ENCODE data around the gene CSTF3.
"Not testable (repeated sequence)": the region's sequence is repeated elsewhere in the genome, so short reads cannot be mapped to it uniquely, and the experiment has no call there.

The CSTF3 gene

DNA sequence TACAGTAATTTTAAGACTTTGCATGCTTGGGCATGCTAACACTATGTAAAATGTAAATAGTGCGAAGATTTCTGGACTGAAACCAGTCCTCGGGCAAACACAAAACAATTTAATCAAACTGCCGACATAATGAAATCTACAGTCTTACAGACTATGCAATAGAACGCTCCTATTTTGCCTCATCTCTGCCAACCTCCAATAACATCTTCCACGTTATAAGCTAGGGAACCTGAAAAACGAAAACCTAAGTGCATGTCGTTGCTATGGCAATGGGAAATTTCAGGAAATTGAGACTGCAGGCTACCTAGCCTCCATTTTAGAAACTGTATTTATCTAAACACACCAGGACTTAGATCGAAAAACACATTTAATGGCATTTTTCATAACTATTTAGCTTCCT is 1.1 kb downstream of the CSTF3 start:
- no peak for DNase-seq

DNA sequence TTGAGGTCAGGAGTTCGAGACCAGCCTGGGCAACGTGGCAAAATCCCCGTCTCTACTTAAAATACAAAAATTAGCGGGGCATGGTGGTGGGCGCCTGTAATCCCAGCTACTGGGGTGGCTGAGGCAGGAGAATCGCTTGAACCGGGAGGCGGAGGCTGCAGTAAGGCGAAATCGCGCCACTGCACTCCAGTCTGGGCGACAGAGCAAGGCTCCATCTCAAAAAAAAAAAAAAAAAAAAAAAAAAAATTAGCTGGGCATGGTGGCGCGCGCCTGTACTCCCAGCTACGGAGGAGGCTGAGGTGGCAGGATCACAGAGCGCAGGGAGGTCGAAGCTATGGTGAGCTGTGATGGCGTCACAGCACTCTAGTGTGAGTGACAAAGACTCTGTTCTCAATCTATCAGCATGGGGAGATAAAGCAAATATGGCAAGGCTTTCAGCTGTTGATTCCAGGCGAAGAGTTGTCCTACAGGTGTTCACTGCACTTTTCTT is 1.9 kb downstream of the CSTF3 start:
- not testable (repeated sequence) for DNase-seq

DNA sequence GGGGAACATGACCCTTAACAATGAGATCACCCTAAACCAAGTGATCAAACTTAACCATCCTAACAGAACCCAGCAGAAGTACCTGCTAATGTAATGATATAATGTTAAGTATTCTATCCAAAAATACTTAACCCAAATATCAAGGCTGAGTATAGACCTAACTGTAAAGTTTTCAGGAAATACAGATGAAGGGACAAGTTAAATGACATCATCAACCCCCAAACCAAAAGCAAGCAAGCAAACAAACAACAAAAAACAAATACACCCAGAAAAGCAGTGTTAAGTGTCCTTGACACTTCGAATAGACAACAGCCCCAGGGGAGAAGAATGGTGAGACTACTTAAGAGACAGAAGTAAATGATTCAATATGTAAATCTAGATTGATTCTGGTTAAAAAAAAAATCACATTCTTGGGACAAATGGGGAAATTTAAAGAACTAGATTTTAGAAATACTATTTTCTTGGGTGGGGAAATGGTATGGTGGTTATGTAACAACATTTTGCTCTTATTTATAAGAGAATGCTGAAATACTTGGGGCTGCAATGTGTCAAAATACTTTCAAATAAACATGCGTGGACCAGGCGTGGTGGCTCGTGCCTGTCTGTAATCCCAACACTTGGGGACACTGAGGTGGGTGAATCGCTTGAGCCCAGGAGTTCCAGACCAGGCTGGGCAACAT is 2.5 kb downstream of the CSTF3 start:
- DNase-seq = no peak

DNA sequence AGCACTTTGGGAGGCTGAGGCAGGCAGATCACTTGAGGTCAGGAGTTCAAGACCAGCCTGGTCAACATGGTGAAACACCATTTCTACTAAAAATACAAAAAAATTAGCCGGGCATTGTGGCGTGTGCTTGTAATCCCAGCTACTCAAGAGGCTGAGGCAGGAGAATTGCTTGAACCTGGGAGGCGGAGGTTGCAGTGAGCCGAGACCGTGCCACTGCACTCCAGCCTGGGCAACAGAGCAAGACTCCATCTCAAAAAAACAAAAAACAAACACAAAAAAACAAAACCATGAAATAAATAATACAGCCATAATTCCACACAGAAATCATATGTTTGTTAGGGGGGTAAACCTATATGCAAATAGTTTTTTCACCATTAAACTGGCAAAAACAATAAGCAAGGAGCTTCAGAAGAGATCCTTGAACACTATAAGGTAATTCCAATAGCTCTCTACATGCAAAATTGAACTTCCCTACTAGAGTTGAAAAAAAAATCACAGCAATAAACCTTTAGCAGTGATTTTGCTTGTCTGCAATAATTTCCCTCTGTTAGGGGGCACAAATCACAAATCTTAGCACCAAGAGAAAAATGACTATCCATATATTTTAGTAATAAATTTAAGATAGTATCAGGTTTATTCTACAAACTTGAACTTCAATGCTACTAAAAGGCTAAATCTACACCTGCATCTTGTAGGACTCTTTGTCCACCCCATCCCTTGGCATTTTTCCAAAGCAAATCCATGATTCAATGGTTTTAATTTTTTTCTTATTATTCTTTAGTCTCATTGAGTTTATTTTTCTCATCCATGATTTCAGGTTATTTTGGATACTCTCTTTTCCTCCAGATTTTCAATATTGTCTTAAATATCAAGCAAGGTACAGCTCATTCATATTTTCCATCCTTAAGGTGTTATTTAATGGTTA is 3.9 kb downstream of the CSTF3 start:
- no peak for DNase-seq

DNA sequence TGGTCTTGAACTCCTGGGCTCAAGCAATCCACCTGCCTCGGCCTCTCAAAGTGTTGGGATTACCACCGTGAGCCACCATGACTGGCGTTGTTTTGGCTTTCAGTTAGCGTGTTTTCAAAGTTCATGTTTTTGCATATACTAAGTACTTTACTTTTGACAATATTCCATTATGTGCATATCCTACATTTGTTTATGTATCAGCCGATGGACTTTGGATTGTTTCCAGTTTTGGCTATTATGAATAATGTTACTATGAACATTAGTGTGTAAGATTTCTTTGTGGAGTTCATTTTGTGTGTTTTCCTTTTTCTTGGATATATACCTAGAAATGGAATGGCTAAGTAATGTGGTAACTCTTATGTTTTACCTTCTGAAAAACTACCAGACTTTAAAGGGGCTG is 9.9 kb downstream of the CSTF3 start:
- no peak for DNase-seq

DNA sequence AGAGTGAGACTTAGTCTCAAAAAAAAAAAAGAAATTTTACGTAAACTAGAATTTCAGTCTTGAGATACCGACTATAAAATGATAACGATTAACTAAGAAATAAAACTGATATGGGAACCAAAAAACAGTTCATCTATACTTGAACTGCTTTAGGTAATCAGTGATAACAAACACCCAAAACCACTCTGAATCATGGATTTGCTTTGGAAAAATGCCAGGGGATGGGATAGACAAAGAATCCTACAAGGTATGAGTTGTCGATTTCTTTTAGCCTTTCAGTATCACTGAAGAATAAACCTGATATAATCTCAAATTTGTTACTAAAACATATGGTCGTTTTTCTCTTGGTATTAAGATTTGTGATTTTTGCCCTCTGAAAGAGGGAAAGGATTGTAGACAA is 13.7 kb downstream of the CSTF3 start:
- no peak for DNase-seq

DNA sequence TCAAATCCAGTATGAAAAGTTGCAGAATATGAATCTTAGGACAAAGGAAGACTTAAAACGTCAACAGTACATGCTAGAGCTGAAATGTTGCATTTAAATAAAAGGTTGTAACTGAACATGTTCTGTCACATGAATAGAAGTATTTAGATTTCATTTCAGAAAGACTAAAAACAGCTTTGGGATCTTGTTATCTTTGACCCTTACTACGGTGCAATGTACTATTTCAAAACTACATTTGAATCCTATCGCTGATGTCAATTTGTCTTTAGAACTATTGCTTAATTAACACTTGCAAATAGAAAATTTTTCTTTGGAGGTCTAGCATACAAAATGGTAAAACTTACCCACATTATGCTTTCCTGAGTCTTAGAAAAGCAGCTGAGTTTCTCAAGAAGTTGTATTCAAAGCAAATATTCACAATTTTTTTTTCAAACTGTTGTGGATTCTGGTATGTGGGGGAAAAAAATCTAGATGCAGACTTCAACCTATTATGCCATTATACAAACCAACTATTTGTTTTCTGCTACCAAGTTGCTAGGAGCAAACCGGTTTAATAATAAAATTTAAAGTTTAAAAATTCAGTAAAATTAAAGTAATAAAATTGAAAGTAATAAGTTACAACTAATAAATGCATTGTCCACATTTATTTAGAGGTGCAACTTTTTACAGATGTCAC is 25.4 kb downstream of the CSTF3 start:
- no peak for DNase-seq

DNA sequence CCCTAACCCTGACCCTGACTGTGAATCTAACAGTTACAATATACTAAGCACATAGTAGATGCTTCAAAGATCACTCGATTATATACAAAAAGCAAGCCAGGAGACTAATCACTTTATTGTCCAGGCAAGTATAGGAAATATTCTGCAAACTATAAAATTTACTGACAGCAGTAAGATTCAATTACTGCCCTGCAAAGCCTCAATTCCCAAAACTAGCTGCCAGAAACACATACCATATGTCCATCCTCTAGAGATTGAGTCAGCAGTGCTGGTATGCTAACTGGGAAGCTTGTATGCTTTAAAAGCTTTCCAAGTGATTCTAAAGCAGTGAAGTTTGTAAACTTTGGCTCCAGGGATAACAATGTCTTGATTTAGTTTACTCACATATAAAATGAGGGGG is 26.1 kb downstream of the CSTF3 start:
- DNase-seq = no peak

DNA sequence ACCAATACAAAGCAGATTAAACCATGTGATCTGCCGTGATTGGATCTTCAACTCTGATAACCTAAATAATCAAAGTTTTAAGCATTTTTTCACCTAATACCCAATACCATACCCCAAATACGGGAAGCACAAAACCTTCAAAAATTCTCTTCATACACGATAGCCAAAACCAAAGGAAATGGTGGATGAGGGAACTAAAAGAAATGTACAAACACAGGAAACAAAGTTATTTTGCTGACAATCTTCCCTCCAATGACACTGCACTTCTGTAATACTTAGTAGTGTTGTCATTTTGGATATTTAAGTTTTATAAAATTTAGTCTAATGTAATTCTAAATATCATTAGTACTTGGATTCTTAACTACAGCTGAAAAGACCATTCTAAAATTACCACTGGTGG is 27.0 kb downstream of the CSTF3 start:
- no peak for DNase-seq

DNA sequence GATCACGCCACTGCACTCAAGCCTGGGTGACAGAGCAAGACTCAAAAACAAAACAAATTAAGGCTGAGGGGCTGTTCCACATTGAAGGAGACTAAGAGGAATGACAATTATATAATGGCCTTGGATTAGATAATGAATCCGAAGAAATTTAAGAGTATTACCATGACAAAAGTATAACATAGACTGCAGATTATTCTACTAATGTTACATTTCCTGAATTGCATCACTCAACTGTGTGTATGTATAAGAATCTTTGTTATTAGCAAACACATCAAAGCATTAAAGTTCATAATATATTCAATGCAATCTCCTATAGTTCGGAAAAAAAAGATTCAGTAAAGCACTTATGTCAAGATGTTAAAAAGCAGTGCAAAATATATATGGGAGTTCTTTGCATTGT is 27.5 kb downstream of the CSTF3 start:
- DNase-seq = no peak

DNA sequence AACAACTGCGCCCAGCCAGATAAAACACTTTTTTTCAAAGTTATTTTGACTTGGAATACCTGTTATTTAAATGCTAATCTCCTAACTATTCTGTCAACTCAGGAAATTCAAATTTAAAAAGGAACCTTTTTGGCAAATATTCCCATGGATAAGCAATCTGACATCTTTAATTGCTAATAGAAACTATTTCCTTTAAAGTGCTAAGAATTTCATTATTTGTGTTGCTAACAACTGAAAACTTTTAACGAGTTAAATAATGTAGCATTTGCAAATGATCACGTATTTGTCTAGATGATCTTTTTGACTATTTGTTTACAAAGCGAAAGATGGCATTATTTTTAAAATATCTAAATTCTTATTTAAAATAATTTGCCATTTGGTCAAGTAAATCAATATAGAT is 28.8 kb downstream of the CSTF3 start:
- no peak for DNase-seq

DNA sequence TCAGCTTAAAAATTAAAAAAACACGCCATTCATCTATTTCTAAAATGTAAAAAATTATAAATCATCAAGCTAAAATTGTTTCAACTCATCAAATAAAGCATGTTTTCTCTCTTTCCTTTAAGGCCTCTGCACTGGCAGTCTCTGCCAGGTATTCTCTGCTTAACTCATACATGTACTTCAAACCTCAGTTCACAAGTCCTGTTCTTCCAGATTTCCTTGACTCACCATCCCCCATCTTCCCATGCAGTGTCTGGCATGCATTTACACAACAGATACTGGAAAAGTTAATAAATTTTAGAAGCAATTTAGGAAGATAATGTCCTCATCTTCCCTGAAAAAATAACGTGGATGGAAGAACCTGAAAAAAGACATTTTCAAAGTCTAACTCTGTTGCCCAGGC is 32.5 kb downstream of the CSTF3 start:
- DNase-seq = no peak

DNA sequence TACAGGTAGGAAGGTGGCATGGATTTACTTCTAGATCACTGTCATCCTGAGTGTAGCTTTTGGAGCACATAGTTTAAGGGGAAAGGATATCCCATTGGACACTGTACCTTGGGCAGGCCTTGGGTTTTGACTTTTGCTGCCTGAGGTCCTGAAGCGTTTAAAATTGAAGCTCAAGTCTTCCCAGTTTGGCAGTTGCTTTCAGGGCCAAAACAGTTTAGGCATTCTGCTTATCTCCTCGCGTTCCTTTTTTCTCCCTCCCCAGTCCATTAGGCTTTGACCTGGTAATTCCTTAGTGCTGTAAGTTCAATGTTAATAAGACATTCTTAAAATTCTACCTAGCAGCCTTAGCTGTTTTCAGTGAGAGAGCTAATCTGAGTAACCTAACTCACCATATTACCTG is 35.7 kb downstream of the CSTF3 start:
- DNase-seq = no peak

DNA sequence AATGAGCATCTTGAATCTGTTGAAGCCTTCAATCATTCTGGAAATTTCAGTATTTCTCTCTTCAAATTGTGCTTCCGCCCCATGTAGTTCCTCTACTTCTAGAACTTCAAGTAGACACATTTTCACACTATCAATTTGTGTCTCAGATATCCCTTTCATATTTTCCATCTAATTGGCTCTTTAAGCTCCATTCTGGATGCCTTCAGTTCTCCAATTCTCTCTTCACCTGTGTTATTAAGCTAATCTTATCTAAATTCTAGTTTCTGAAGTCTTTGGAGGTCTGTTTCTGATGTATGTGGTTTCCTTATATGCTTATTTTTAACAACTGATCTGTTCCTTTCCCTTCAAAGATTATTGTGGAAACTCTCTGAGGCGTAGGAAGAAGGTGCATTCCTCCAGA is 36.3 kb downstream of the CSTF3 start:
- DNase-seq = no peak

DNA sequence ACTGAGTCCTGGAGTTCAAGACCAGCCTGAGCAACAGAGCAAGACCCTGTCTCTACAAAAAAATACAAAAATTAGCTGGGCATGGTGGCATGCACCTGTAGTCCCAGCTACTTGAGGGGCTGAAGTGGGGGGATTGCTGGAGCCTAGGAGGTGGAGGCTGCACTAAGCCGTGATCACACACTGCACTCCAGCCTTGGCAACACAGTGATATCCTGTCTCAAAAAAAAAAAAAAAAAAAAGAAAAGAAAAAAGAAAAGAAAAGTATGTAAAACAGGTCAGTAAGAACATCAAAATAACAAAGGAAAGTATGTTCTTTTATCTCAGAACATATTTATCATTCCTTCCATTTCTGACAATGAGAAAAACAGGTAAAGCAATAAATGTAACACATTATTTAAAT is 38.6 kb downstream of the CSTF3 start:
- DNase-seq = not testable (repeated sequence)

DNA sequence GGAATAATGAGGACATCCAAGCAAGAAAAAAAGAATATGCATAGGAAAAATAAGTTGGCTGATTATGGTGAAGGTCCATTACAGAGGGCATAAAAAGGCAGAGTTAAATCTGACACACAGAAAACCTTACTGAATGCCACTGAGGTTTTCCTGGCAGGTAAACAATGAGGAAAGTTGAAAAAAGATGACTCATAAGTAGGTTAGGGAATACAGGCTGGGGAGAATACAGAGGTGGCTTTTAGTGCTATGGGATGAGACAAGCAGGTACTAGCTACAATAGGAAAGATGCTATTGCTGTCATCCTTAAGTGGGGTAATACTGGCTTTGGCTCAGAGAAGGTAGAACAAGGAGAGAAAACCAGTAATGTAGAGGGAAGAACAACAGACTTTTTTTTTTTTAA is 44.7 kb downstream of the CSTF3 start:
- no peak for DNase-seq

DNA sequence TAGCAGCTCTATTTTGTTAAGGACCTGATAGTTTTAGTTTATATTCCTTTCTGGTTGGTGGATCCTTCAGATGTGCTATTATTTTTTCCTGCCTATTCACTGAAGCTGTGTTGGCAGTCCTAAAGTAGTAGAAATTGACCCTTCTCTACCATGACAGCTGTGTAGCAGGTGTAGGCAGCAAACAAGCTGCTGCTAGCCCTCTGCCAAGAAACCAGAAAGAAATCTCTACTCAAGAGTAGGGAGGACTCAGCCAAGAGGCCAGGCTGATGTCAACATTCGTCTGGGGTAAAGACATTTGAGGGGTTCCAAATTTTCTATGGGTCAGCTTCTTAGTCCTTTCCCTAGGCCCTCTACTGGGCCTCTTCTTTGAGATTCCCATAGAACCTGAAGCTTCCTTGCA is 51.2 kb downstream of the CSTF3 start:
- no peak for DNase-seq

DNA sequence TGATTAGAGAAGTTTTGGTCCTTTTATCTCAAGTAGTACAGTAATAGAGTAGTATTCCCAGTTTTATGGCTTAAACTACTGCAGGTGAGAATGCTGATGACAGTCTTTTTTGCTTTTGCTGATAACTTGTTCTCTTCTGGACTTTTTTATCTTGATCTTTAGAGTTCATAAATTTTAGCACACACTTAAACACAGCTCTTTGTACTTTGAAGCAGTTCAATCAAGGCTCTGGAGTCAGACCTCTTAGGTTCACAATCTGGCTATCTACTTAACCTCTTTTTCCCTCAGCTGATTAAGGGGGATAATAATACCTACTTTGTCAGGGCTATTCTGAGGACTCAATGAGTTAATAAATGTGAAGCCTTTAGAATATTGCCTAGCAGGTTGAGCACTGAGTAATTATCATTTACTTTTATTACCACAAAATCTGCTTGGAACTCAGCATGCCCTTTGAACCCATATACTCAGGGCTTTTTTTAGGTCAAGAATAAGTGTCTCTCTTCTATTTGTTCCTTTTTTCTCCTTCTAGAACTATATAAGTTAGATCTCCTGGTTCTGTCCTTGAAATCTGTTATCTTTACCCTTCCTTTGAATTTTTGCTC is 51.9 kb downstream of the CSTF3 start:
- DNase-seq = no peak

DNA sequence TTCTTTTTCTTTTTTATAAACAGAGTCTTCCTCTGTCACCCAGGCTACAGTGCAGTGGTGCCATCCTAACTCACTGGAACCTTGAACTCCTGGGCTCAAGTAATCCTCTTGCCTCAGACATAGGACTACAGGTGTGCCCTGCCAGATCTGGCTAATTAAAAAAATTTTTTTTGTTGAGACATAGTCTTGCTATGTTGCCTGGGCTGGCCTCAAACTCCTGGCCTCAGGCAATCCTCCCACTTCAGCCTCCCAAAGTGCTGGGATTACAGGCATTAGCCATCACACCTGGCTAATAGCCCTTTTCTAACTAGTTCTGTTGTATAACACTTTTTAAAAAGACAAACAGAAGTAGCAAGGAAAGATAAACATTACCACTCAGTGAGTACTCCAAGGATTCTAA is 57.4 kb downstream of the CSTF3 start:
- DNase-seq = no peak

DNA sequence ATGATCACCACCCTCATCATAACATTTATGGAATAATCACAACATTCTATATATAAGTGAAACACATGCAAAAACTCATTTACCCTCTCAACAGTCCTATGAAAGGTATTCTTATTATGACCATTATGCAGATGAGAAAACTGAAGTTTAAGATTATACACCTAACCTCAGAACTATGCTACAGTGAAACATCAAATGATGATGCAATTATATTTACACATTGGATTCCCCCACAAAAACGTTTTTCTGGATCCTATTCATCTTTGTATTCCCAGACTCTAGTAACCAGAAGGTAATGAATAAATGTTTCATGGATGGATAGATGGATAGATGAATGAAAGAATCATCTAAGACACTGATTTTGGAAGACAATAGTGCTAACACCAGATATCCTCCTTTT is 67.1 kb downstream of the CSTF3 start:
- no peak for DNase-seq

DNA sequence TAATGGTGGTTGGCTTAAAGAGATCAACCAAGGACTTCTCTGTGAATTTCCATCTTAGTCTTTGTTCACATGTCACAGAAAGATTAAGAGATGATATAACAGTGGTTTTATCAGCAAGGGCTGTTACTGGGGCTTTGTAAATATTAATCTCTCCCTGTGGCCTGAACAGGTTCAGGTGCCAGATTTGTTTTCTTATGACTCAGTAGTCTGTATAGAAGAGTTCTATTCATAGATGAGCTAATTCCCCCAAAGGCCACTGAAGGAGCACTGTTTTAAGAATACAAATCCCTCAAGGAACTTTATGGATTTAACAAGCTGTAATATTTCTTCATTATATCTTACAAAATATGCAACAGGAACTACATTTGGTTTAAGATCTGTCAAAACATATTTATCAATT is 71.5 kb downstream of the CSTF3 start:
- no peak for DNase-seq

DNA sequence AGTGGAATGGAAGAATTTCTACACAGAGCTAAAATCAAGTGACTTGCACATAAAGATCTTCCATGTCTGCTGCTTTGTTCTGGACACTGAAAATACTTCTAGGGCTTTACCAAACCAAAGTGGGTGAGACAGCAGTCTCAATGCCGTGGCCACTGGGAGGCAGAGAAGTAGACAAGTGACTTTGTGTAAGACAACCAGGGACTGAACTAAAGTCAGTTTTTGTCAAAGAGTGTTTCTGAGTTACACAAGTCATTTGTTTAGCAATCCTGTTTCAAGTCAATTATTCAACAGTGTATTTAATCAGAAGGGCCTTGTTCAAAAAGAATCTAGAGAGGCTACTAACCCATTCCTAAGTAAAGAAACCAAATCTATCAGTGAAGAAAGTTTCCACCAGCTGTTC is 75.3 kb downstream of the CSTF3 start:
- DNase-seq = no peak

DNA sequence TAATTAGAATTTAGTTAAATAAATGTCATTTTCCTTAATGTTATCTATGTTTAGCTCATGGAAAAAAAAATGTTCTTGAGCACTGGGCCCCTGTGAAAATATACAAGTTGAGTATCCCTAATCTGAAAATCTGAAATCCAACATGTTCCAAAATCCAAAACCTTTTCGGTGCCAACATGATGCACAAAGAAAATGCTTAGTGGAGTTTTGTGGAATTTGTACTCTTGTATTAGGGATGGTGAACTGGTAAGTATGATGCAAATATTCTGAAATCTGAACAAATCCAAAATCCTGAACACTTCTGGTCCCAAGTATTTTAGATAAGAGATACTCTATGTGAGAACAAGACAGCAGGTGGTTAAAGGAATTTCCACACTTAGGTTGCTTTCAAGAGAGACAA is 77.4 kb downstream of the CSTF3 start:
- DNase-seq = no peak

Measured in T-helper 1 cell (primary cell).